HCT116 (cell line): ENCODE measurements around the gene GATAD2A. TPM values are rescaled to one million over a fixed set of nuclear protein-coding genes. Genes with fewer than 3 reads are reported as not detected.

Experiments used
- ATAC-seq: fragments of 200-7000 bp; cut with Tn5 transposase; 2 replicates; pipeline ENCODE4 v1.9.1; 2020; ENCODE audit warnings: mild to moderate bottlenecking, moderate library complexity
- BruUV-seq: library from RNA; stranded (reverse); fragments of 400-500 nt; replicated peaks from 2 replicates; lab custom pipeline; 2021; lab: Mats Ljungman, UMichigan
- CTCF ChIA-PET: fragments of 300-600 bp; sonication (Branson Sonifier 250); formaldehyde crosslinking; loops from one replicate; lab custom pipeline; 2021; ENCODE audit warnings: antibody characterized with exemption; lab: Charles Lee
- POLR2A ChIA-PET: fragments of 300-600, 350-600 bp; sonication (Branson Sonifier 250); formaldehyde crosslinking; loops from one replicate; lab custom pipeline; 2021; ENCODE audit warnings: antibody characterized with exemption; lab: Charles Lee
- RAD21 ChIA-PET, 2 experiments: fragments of 300-600 bp; sonication (Branson Sonifier 250); formaldehyde crosslinking; loops; one replicate each; lab custom pipeline; 2023; ENCODE audit warnings: low total read pairs in 2 of 2; ENCODE audit not compliant: uncharacterized antibody in 2 of 2, unreplicated experiment in 2 of 2, low non-redundant PET in 1 of 2; lab: Charles Lee
- DNase-seq: peaks from one replicate; pipeline ENCODE4 v3.0.0-alpha.2; 2010; ENCODE audit warnings: low read depth, low spot score
- H2AFZ ChIP-seq: fragments of 200-600 bp; shearing (Covaris generic), sonication (generic); 2 replicates; pipeline ENCODE4 v1.6.1; 2017; ENCODE audit warnings: low read depth, mixed run types, mixed read lengths, antibody characterized with exemption, low read length; ENCODE audit not compliant: poor library complexity, severe bottlenecking
- H3K27ac ChIP-seq: 2 replicates; pipeline ENCODE4 v1.5.1; 2012; ENCODE audit warnings: low read depth, low read length
- H3K27me3 ChIP-seq: fragments of 200-600 bp; sonication (generic); 2 replicates; pipeline ENCODE4 v1.6.1; 2016; ENCODE audit warnings: mixed run types, low read length, mixed read lengths; ENCODE audit not compliant: insufficient read depth
- H3K36me3 ChIP-seq, 2 experiments: fragments of 200-500 bp in 1 of 2; fragments of 200-600 bp in 1 of 2; sonication (Bioruptor generic) in 1 of 2; sonication (generic) in 1 of 2; 2 replicates each; pipeline versions ENCODE4 v1.5.1 to v1.6.1; 2014 to 2016; ENCODE audit warnings: low read length in 2 of 2, inconsistent platforms in 1 of 2, mixed read lengths in 1 of 2, mixed run types in 1 of 2; ENCODE audit not compliant: insufficient read depth in 2 of 2, control insufficient read depth in 1 of 2
- H3K4me1 ChIP-seq, 2 experiments: fragments of 200-600 bp in 1 of 2; sonication (generic) in 1 of 2; 2 replicates each; pipeline versions ENCODE4 v1.5.1 to v1.6.1; 2012 to 2017; ENCODE audit warnings: low read length in 2 of 2, inconsistent platforms in 1 of 2, mild to moderate bottlenecking in 1 of 2, mixed read lengths in 1 of 2, mixed run types in 1 of 2, moderate library complexity in 1 of 2; ENCODE audit not compliant: insufficient read depth in 2 of 2, control insufficient read depth in 1 of 2
- H3K4me2 ChIP-seq: fragments of 200-600 bp; sonication (generic); 2 replicates; pipeline ENCODE4 v1.6.1; 2017; ENCODE audit warnings: mixed run types, low read length, mixed read lengths
- H3K4me3 ChIP-seq, 2 experiments: fragments of 200-600 bp in 1 of 2; sonication (generic) in 1 of 2; replicated peaks in 1 of 2; 2 replicates each; pipeline ENCODE4 v1.5.1; 2011 to 2016; ENCODE audit warnings: low read length in 2 of 2, control low read depth in 1 of 2, low read depth in 1 of 2, mild to moderate bottlenecking in 1 of 2, mixed read lengths in 1 of 2, mixed run types in 1 of 2
- H3K79me2 ChIP-seq: fragments of 200-600 bp; sonication (generic); 2 replicates; pipeline ENCODE4 v1.6.1; 2017; ENCODE audit warnings: mild to moderate bottlenecking, mixed run types, low read length, moderate library complexity, mixed read lengths; ENCODE audit not compliant: insufficient read depth
- H3K9ac ChIP-seq: fragments of 200-600 bp; sonication (generic); 2 replicates; pipeline ENCODE4 v1.6.1; 2016; ENCODE audit warnings: low read length, mixed read lengths
- H3K9me2 ChIP-seq: fragments of 200-600 bp; sonication (generic), shearing (Covaris generic); 2 replicates; pipeline ENCODE4 v1.6.1; 2017; ENCODE audit warnings: mixed run types, mild to moderate bottlenecking, moderate library complexity; ENCODE audit not compliant: insufficient read depth
- H3K9me3 ChIP-seq, 2 experiments: fragments of 200-500 bp in 1 of 2; fragments of 200-600 bp in 1 of 2; sonication (Bioruptor generic) in 1 of 2; sonication (generic) in 1 of 2; 2 replicates each; pipeline ENCODE4 v1.6.1; 2014 to 2017; ENCODE audit warnings: low read length in 2 of 2, mixed read lengths in 2 of 2, inconsistent platforms in 1 of 2, low read depth in 1 of 2, mild to moderate bottlenecking in 1 of 2, mixed run types in 1 of 2, moderate library complexity in 1 of 2; ENCODE audit not compliant: control insufficient read depth in 1 of 2, insufficient read depth in 1 of 2
- H4K20me1 ChIP-seq: fragments of 200-600 bp; sonication (generic), shearing (Covaris generic); 2 replicates; pipeline ENCODE4 v1.6.1; 2017; ENCODE audit warnings: mixed run types, mild to moderate bottlenecking, moderate library complexity; ENCODE audit not compliant: insufficient read depth
- CBX3 ChIP-seq: IDR thresholded peaks from 2 replicates; pipeline ENCODE4 v1.6.1; 2012; ENCODE audit warnings: low read depth
- CTCF ChIP-seq, 3 experiments: fragments of 200-600 bp in 1 of 3; sonication (generic) in 1 of 3; IDR thresholded peaks in 2 of 3; conservative IDR thresholded peaks in 1 of 3; 2 replicates each; pipeline ENCODE4 v1.5.1; 2012 to 2017; ENCODE audit warnings: low read depth in 2 of 3, low read length in 2 of 3, antibody characterized with exemption in 1 of 3, borderline replicate concordance in 1 of 3, control low read depth in 1 of 3, mild to moderate bottlenecking in 1 of 3, mixed read lengths in 1 of 3, mixed run types in 1 of 3, moderate library complexity in 1 of 3; ENCODE audit not compliant: insufficient read depth in 1 of 3
- SP1 ChIP-seq: IDR thresholded peaks from 2 replicates; pipeline ENCODE4 v1.6.1; 2012; ENCODE audit warnings: low read depth
- TCF7L2 ChIP-seq: IDR thresholded peaks from 2 replicates; pipeline ENCODE4 v1.7.0; 2011; ENCODE audit warnings: borderline replicate concordance, inconsistent platforms; ENCODE audit not compliant: insufficient read depth, insufficient read length; ENCODE audit errors: extremely low read depth
- YY1 ChIP-seq: IDR thresholded peaks from 2 replicates; pipeline ENCODE4 v1.6.1; 2011; ENCODE audit warnings: low read length, low read depth, moderate library complexity, mild to moderate bottlenecking; ENCODE audit not compliant: insufficient replicate concordance; ENCODE audit errors: extremely low read depth
- intact Hi-C: fragments of 100-400 bp; cut with micrococcal nuclease; formaldehyde crosslinking; loops from 2 replicates; pipeline ENCODE4 v1.10.0; 2022
- total RNA-seq: library from RNA; stranded (reverse); gene quantifications from one replicate; pipeline ENCODE4 v1.2.1, GENCODE V29; 2021; ENCODE audit not compliant: unreplicated experiment

GATAD2A gene
- total RNA-seq, 1 experiment from 2014 or later: 130 TPM

GRCh38 chr19:19387108-19387507 lies 18.4 kb upstream of the GATAD2A start:
- no TSS peak for BruUV-seq
- no peaks in the 10 kb centered on the region for H3K27me3 ChIP-seq

More at GRCh38 chr19:19387108-19387507, 18.4 kb upstream of the GATAD2A start:
- no peak for TF ChIP-seq TCF7L2
- TF ChIP-seq SP1: no peak
- TF ChIP-seq YY1: no peak
- TF ChIP-seq CTCF (IDR thresholded peaks at IDR 0.05 in 2 of 3, conservative IDR thresholded peaks at IDR 0.05 in 1 of 3; ENCODE audit: borderline replicate concordance in 1 of 3, insufficient read depth in 1 of 3, low read depth in 2 of 3, low read length in 2 of 3): no peak
- no peak for TF ChIP-seq CBX3
- ATAC-seq (no peak), DNase-seq (no peak)
- peak overlapping the region; percentile 85 for H3K4me2 ChIP-seq
- H3K9me3 ChIP-seq: no peaks in the 10 kb centered on the region
- peak overlapping the region; percentile 92 to 94 for H3K4me3 ChIP-seq
- H3K79me2 ChIP-seq: peaks cover 60% of the 10 kb centered on the region
- no peaks in the 10 kb centered on the region for H3K9me2 ChIP-seq
- H2AFZ ChIP-seq: no peak overlapping the region
- RAD21 ChIA-PET: no interaction called here
- POLR2A ChIA-PET: interaction anchor here (0.6 to 1.3 kb wide), 3 partner anchors 10 to 277 kb away, joined by 3 to 7 read pairs (median 4); no protein-coding TSS in a partner anchor
- CTCF ChIA-PET: no interaction called here
- peak overlapping the region; percentile 97; the same call in 1 of the 2 replicates for H3K27ac ChIP-seq
- intact Hi-C loops: no loop called here
- H3K36me3 ChIP-seq: no peaks in the 10 kb centered on the region
- no peaks in the 10 kb centered on the region for H4K20me1 ChIP-seq
- H3K9ac ChIP-seq: peak overlapping the region; percentile 97
- peaks cover 19 to 34% of the 10 kb centered on the region in 2 experiments for H3K4me1 ChIP-seq
